Endodermal cell (in vitro differentiated cells): ENCODE results near the gene BOC. TPM values are rescaled to one million over a fixed set of nuclear protein-coding genes. Genes with fewer than 3 reads are reported as not detected.

Experiments used
- DNase-seq: peaks from one replicate; pipeline ENCODE4 v3.0.0-alpha.2; 2017
- H3K27ac ChIP-seq: 2 replicates; pipeline ENCODE4 v1.5.1; 2013; ENCODE audit warnings: mild to moderate bottlenecking, low read depth, low read length, moderate library complexity
- H3K27me3 ChIP-seq: 2 replicates; pipeline ENCODE4 v1.6.1; 2013; ENCODE audit warnings: mild to moderate bottlenecking, low read length, moderate library complexity; ENCODE audit not compliant: insufficient read depth, control insufficient read depth, poor library complexity, severe bottlenecking
- H3K36me3 ChIP-seq: 2 replicates; pipeline ENCODE4 v1.7.0; 2013; ENCODE audit warnings: mild to moderate bottlenecking, low read length, moderate library complexity; ENCODE audit not compliant: control insufficient read depth, insufficient read depth
- H3K4me1 ChIP-seq: one replicate; pipeline ENCODE4 v1.7.0; 2013; ENCODE audit warnings: low read length; ENCODE audit not compliant: control insufficient read depth, insufficient read depth
- H3K4me3 ChIP-seq: 2 replicates; pipeline ENCODE4 v1.5.1; 2013; ENCODE audit warnings: mild to moderate bottlenecking, low read length, moderate library complexity
- H3K9ac ChIP-seq: 2 replicates; pipeline ENCODE4 v1.6.1; 2013; ENCODE audit warnings: mild to moderate bottlenecking, low read length, moderate library complexity; ENCODE audit not compliant: poor library complexity, severe bottlenecking; ENCODE audit errors: extremely low read depth
- H3K9me3 ChIP-seq: 2 replicates; pipeline ENCODE4 v1.6.1; 2013; ENCODE audit warnings: mild to moderate bottlenecking, low read length, moderate library complexity; ENCODE audit not compliant: control insufficient read depth
- H3K27ac Mint-ChIP-seq: 2 replicates; pipeline ENCODE4 v1.8.0; 2020; ENCODE audit warnings: mixed read lengths
- H3K27me3 Mint-ChIP-seq: 2 replicates; pipeline ENCODE4 v1.8.0; 2021; ENCODE audit warnings: mild to moderate bottlenecking, mixed read lengths; ENCODE audit not compliant: insufficient read depth
- H3K36me3 Mint-ChIP-seq: 2 replicates; pipeline ENCODE4 v1.8.0; 2020; ENCODE audit warnings: low read depth, mixed read lengths
- H3K4me1 Mint-ChIP-seq: 2 replicates; pipeline ENCODE4 v1.8.0; 2020; ENCODE audit warnings: mixed read lengths
- H3K4me3 Mint-ChIP-seq: 2 replicates; pipeline ENCODE4 v1.8.0; 2020; ENCODE audit warnings: mild to moderate bottlenecking, moderate library complexity, mixed read lengths
- H3K9me3 Mint-ChIP-seq: 2 replicates; pipeline ENCODE4 v1.8.0; 2020; ENCODE audit warnings: mild to moderate bottlenecking, mixed read lengths
- WGBS, 2 experiments: methylation state at CpG; one replicate each; pipeline versions ENCODE4 v1.1.5 to v1.1.7; 2013; ENCODE audit warnings: missing lambda C conversion rate in 2 of 2, mixed read lengths in 1 of 2; ENCODE audit not compliant: insufficient coverage in 1 of 2, insufficient read length in 1 of 2; 5-methylcytosine and 5-hydroxymethylcytosine counted together
- total RNA-seq, 2 donors: library from RNA; stranded (reverse); fragmentation: NEBNext Ultra II Directional in 1 of 2; extraction: Animal tissue kit (Norgen Biotek cat#: 25700) in 1 of 2; gene quantifications; 2 replicates in 1 of 2; 3 replicates in 1 of 2; pipeline ENCODE4 v1.2.1, GENCODE V29; 2021
- TF ChIP-seq, protein P1 (sequence below): fragments of 200-600 bp; sonication (generic); conservative IDR thresholded peaks from 2 replicates; pipeline ENCODE4 v1.5.0; 2021; ENCODE audit warnings: antibody characterized with exemption, mild to moderate bottlenecking

BOC gene
- total RNA-seq, 2 donors from 2014 or later: 9.8 to 12.3 TPM

DNA sequence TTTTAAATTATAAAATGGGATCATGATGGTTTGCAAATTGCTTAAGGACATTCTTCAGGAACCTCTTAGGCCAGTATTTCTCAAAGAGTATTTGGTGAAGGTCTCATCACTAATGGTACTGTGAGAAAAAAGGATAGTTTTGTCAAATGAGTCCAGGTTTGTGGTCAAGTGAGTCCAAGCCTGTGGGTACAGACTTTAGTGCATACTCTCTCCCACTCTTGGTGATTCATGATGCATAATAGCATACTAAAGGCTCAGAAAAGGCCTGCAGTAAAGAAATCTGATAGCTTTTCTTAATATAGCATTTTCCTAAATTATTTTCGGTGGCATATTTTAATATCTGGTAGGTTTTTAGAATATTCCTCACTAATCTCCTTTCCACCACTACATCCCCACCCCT lies 20.0 kb downstream of the BOC start:
- no peak overlapping the region for H3K9ac ChIP-seq

GRCh38 chr3:113231827-113232253 lies 20.5 kb downstream of the BOC start:
- no peaks in the 10 kb centered on the region for H3K9me3 ChIP-seq
- peak overlapping the region; percentile 29 for H3K27ac ChIP-seq
- no peaks in the 10 kb centered on the region for H3K27me3 ChIP-seq
- Mint-ChIP-seq H3K27ac (peak overlapping the region; percentile 94), H3K27me3 (no peaks in the 10 kb centered on the region), H3K9me3 (no peaks in the 10 kb centered on the region), H3K4me1 (peaks cover 43% of the 10 kb centered on the region), H3K36me3 (no peaks in the 10 kb centered on the region), H3K4me3 (no peak overlapping the region)
- no peak overlapping the region for H3K4me3 ChIP-seq
- TF ChIP-seq, protein P1, sequence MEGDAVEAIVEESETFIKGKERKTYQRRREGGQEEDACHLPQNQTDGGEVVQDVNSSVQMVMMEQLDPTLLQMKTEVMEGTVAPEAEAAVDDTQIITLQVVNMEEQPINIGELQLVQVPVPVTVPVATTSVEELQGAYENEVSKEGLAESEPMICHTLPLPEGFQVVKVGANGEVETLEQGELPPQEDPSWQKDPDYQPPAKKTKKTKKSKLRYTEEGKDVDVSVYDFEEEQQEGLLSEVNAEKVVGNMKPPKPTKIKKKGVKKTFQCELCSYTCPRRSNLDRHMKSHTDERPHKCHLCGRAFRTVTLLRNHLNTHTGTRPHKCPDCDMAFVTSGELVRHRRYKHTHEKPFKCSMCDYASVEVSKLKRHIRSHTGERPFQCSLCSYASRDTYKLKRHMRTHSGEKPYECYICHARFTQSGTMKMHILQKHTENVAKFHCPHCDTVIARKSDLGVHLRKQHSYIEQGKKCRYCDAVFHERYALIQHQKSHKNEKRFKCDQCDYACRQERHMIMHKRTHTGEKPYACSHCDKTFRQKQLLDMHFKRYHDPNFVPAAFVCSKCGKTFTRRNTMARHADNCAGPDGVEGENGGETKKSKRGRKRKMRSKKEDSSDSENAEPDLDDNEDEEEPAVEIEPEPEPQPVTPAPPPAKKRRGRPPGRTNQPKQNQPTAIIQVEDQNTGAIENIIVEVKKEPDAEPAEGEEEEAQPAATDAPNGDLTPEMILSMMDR: no peak
- H3K9ac ChIP-seq: no peak overlapping the region
- H3K36me3 ChIP-seq: no peaks in the 10 kb centered on the region
- 39% methylated on average over 1 of the region's 1 CpG; no CpG with 5 or more reads in 1 of the 2 experiments for WGBS, 2 experiments
- H3K4me1 ChIP-seq: peaks cover 3% of the 10 kb centered on the region
- DNase-seq: peak; percentile 87

More for the DNA sequence above, 20.0 kb downstream of the BOC start:
- no peaks in the 10 kb centered on the region for H3K27me3 Mint-ChIP-seq
- no peaks in the 10 kb centered on the region for H3K9me3 Mint-ChIP-seq
- H3K36me3 Mint-ChIP-seq: no peaks in the 10 kb centered on the region
- H3K27me3 ChIP-seq: peaks cover under 1% of the 10 kb centered on the region
- no peak overlapping the region for H3K4me3 Mint-ChIP-seq
- TF ChIP-seq, protein P1: no peak
- H3K4me3 ChIP-seq: no peak overlapping the region
- H3K27ac ChIP-seq: peak overlapping the region; percentile 29
- H3K36me3 ChIP-seq: no peaks in the 10 kb centered on the region
- peaks cover 43% of the 10 kb centered on the region for H3K4me1 Mint-ChIP-seq
- no CpG with 5 or more reads among the region's 1 CpG for WGBS, 2 experiments
- peaks cover 3% of the 10 kb centered on the region for H3K4me1 ChIP-seq
- peak overlapping the region; percentile 94 for H3K27ac Mint-ChIP-seq
- H3K9me3 ChIP-seq: no peaks in the 10 kb centered on the region
- no peak for DNase-seq

GRCh38 chr3:113232342-113232741 lies 21.0 kb downstream of the BOC start:
- H3K9me3 Mint-ChIP-seq: no peaks in the 10 kb centered on the region
- H3K27ac ChIP-seq: no peak overlapping the region
- no peaks in the 10 kb centered on the region for H3K36me3 Mint-ChIP-seq
- no peaks in the 10 kb centered on the region for H3K9me3 ChIP-seq
- peaks cover 3% of the 10 kb centered on the region for H3K27me3 ChIP-seq
- TF ChIP-seq, protein P1: no peak
- H3K4me1 ChIP-seq: peaks cover 3% of the 10 kb centered on the region
- peak overlapping the region; percentile 50 for H3K27ac Mint-ChIP-seq
- H3K4me3 ChIP-seq: no peak overlapping the region
- H3K9ac ChIP-seq: no peak overlapping the region
- no peak for DNase-seq
- H3K4me1 Mint-ChIP-seq: peaks cover 46% of the 10 kb centered on the region
- no peaks in the 10 kb centered on the region for H3K36me3 ChIP-seq
- no peak overlapping the region for H3K4me3 Mint-ChIP-seq
- no peaks in the 10 kb centered on the region for H3K27me3 Mint-ChIP-seq
- WGBS, 2 experiments: 77 to 86% methylated on average over 2 of the region's 2 CpGs
